ENCODE measurements around the gene SRSF9. TPM values are rescaled to one million over a fixed set of nuclear protein-coding genes. Genes with fewer than 3 reads are reported as not detected.
A peak's percentile ranks its signal among the peaks of the same experiment; 100 is the strongest.

The SRSF9 gene
- polyA plus RNA-seq, 2 of the 4 experiments (the other 2 are of a cell fraction), result 218 to 306 TPM

GRCh38 chr12:120468821-120469449, 613 bp downstream of the SRSF9 start:
- no peak for TF ChIP-seq HES2 (IDR thresholded peaks at IDR 0.05)
- no peak for TF ChIP-seq RAD21 (conservative IDR thresholded peaks at IDR 0.05 in 1 of 2, IDR thresholded peaks at IDR 0.05 in 1 of 2)
- TF ChIP-seq HOXB13 (CRISPR knock-in tag; IDR thresholded peaks at IDR 0.05; ENCODE audit: low read depth), result no peak
- no peak for TF ChIP-seq MAZ (IDR thresholded peaks at IDR 0.05; ENCODE audit: borderline replicate concordance, low read depth, low read length)
- TF ChIP-seq MAX (IDR thresholded peaks at IDR 0.05), result no peak
- ChIA-PET CTCF (interaction anchor here (0.5 to 11.1 kb wide), 13 partner anchors 14 to 181 kb away, joined by 3 to 167 read pairs (median 4); partner anchors contain the start of gene COX6A1), POLR2A (interaction anchor here (1.5 kb wide), 1 partner anchor 27 kb away, joined by 3 read pairs; the partner anchor contains the start of gene DYNLL1)
- ATAC-seq, result peak; percentile 11 to 37
- DNase-seq (ENCODE audit: low read depth in 1 of 2, low spot score in 1 of 2), result peak; percentile 31 to 36
- no peak for FAIRE-seq
- H3K9me3 ChIP-seq, result no peaks in the 10 kb centered on the region
- under 1% methylated on average over 13 of the region's 57 CpGs for WGBS (ENCODE audit: missing lambda C conversion rate)
- H3K27ac ChIP-seq, result peak overlapping the region; percentile 98
- H3K4me1 ChIP-seq, result peaks cover 32% of the 10 kb centered on the region; the same call in 2 of the 3 replicates
- H3K4me3 ChIP-seq, result peak overlapping the region; percentile 80
- H3K4me2 ChIP-seq, result peak overlapping the region; percentile 90

GRCh38 chr12:120468325-120468820, 1.2 kb downstream of the SRSF9 start:
- ChIA-PET CTCF (interaction anchor here (0.6 to 11.1 kb wide), 11 partner anchors 14 to 240 kb away, joined by 3 to 167 read pairs (median 4); partner anchors contain the start of gene COX6A1), POLR2A (interaction anchor here (1.5 kb wide), 1 partner anchor 28 kb away, joined by 3 read pairs; the partner anchor contains the start of gene DYNLL1)
- no peak for FAIRE-seq
- DNase-seq (ENCODE audit: low read depth in 1 of 2, low spot score in 1 of 2), result peak; percentile 25 to 55
- Histone ChIP-seq H3K4me2 (peak overlapping the region; percentile 90), H3K4me3 (peak overlapping the region; percentile 80), H3K27ac (peak overlapping the region; percentile 98), H3K9me3 (no peaks in the 10 kb centered on the region), H3K4me1 (peaks cover 29% of the 10 kb centered on the region; the same call in 2 of the 3 replicates)
- TF ChIP-seq FOSB (CRISPR knock-in tag; IDR thresholded peaks at IDR 0.05) (0 out of 2 replicates have a peak, but pooled peaks have one; percentile 17), POLR2A (IDR thresholded peaks at IDR 0.05; ENCODE audit: low read length) (no peak), ESRRA (IDR thresholded peaks at IDR 0.05; ENCODE audit: borderline replicate concordance, low read length) (no peak)
- peak; percentile 15 to 20; a peak in 4 of 6 replicates for ATAC-seq
- 4% methylated on average over 23 of the region's 23 CpGs for WGBS (ENCODE audit: missing lambda C conversion rate)

GRCh38 chr12:120467439-120467838, 2.1 kb downstream of the SRSF9 start:
- ChIA-PET CTCF (interaction anchor here (0.9 to 11.1 kb wide), 21 partner anchors 13 to 504 kb away, joined by 3 to 167 read pairs (median 4); partner anchors contain the start of genes COX6A1, DYNLL1, GATC and TRIAP1), POLR2A (interaction anchor here (1.7 kb wide), 1 partner anchor 266 kb away, joined by 3 read pairs; the partner anchor contains the start of gene RPLP0)
- FAIRE-seq (no peak), ATAC-seq (no peak), DNase-seq (ENCODE audit: low read depth in 1 of 2, low spot score in 1 of 2) (no peak)
- no peak for TF ChIP-seq EP300 (IDR thresholded peaks at IDR 0.05)
- no peak for TF ChIP-seq HMGXB4 (CRISPR knock-in tag; IDR thresholded peaks at IDR 0.05; ENCODE audit: borderline replicate concordance)
- no peak for TF ChIP-seq CBX8 (IDR thresholded peaks at IDR 0.05)
- no peak for TF ChIP-seq FOSB (CRISPR knock-in tag; IDR thresholded peaks at IDR 0.05)
- no peak for TF ChIP-seq JUNB (IDR thresholded peaks at IDR 0.05)
- no peak for TF ChIP-seq EHMT2 (IDR thresholded peaks at IDR 0.05; ENCODE audit: low read depth)
- no peak for TF ChIP-seq JUN (IDR thresholded peaks at IDR 0.05)
- TF ChIP-seq POLR2A (IDR thresholded peaks at IDR 0.05; ENCODE audit: low read length), result no peak
- no peak for TF ChIP-seq HEYL (CRISPR knock-in tag; IDR thresholded peaks at IDR 0.05)
- no peak for TF ChIP-seq NPAS2 (CRISPR knock-in tag; IDR thresholded peaks at IDR 0.05; ENCODE audit: borderline replicate concordance)
- TF ChIP-seq MAX (IDR thresholded peaks at IDR 0.05), result no peak
- TF ChIP-seq RCOR1 (IDR thresholded peaks at IDR 0.05; ENCODE audit: low read depth, low read length), result no peak
- no peak for TF ChIP-seq HES2 (IDR thresholded peaks at IDR 0.05)
- TF ChIP-seq CBX2 (IDR thresholded peaks at IDR 0.05; ENCODE audit: borderline replicate concordance, low read depth), result no peak
- no peak for TF ChIP-seq SMC3 (IDR thresholded peaks at IDR 0.05)
- no peak for TF ChIP-seq POLR2AphosphoS2 (conservative IDR thresholded peaks at IDR 0.05; ENCODE audit: low read length)
- peaks cover 29% of the 10 kb centered on the region; the same call in 2 of the 3 replicates for H3K4me1 ChIP-seq
- H3K4me3 ChIP-seq, result no peak overlapping the region
- WGBS (ENCODE audit: missing lambda C conversion rate), result 91% methylated on average over 6 of the region's 6 CpGs
- no peak overlapping the region; the same call in 2 of the 3 replicates for H3K4me2 ChIP-seq
- no peak overlapping the region for H3K27ac ChIP-seq
- H3K9me3 ChIP-seq, result no peaks in the 10 kb centered on the region
